HG02840 (cell line): ENCODE results near the gene GRID1.

ENCODE experiments used
- ATAC-seq: cut with Tn5 transposase; IDR thresholded peaks from one replicate; pipeline ENCODE4 v1.9.1; 2021; ENCODE audit warnings: mild to moderate bottlenecking, moderate library complexity, moderate number of reproducible peaks; ENCODE audit not compliant: unreplicated experiment, low FRiP score

The GRID1 gene

GRCh38 chr10:86059892-86060291, 306.7 kb downstream of the GRID1 start:
- ATAC-seq: no peak

GRCh38 chr10:86058964-86059363, 307.6 kb downstream of the GRID1 start:
- no peak for ATAC-seq

- no peak for ATAC-seq
Observed at GRCh38 chr10:86057708-86058107, 308.9 kb downstream of the GRID1 start.

GRCh38 chr10:86056672-86057071, 309.9 kb downstream of the GRID1 start:
- no peak for ATAC-seq

- no peak for ATAC-seq
Observed at GRCh38 chr10:86055928-86056327, 310.7 kb downstream of the GRID1 start.

GRCh38 chr10:86053675-86054074, 312.9 kb downstream of the GRID1 start:
- ATAC-seq: no peak

GRCh38 chr10:86051586-86051985, 315.0 kb downstream of the GRID1 start:
- ATAC-seq: no peak

GRCh38 chr10:86049442-86049841, 317.2 kb downstream of the GRID1 start:
- ATAC-seq: no peak

- no peak for ATAC-seq
Observed at GRCh38 chr10:86048973-86049372, 317.6 kb downstream of the GRID1 start.

GRCh38 chr10:86048571-86048970, 318.0 kb downstream of the GRID1 start:
- ATAC-seq: no peak

- ATAC-seq: no peak
Observed at GRCh38 chr10:86047588-86047987, 319.0 kb downstream of the GRID1 start.

GRCh38 chr10:86046845-86047460, 319.6 kb downstream of the GRID1 start:
- ATAC-seq: no peak

- no peak for ATAC-seq
Observed at GRCh38 chr10:86045896-86046295, 320.7 kb downstream of the GRID1 start.

GRCh38 chr10:86044029-86044428, 322.6 kb downstream of the GRID1 start:
- ATAC-seq: no peak

- ATAC-seq: no peak
Observed at GRCh38 chr10:86043236-86043635, 323.4 kb downstream of the GRID1 start.

- ATAC-seq: no peak
Observed at GRCh38 chr10:86042161-86042560, 324.4 kb downstream of the GRID1 start.

- no peak for ATAC-seq
Observed at GRCh38 chr10:86041116-86041515, 325.5 kb downstream of the GRID1 start.

- ATAC-seq: no peak
Observed at GRCh38 chr10:86038371-86038770, 328.2 kb downstream of the GRID1 start.

- ATAC-seq: no peak
Observed at GRCh38 chr10:86037096-86037495, 329.5 kb downstream of the GRID1 start.

- ATAC-seq: no peak
Observed at GRCh38 chr10:86036544-86036831, 330.1 kb downstream of the GRID1 start.

GRCh38 chr10:86035791-86036543, 330.6 kb downstream of the GRID1 start:
- no peak for ATAC-seq

- no peak for ATAC-seq
Observed at GRCh38 chr10:86034710-86035109, 331.9 kb downstream of the GRID1 start.
